NT2/D1 (cell line): Measurements from ENCODE around the gene AKAP13.

ENCODE experiments used
- DNase-seq: peaks from one replicate; pipeline ENCODE4 v3.0.0-alpha.2; 2011; ENCODE audit warnings: low read depth, low spot score
- H3K27me3 ChIP-seq: 2 replicates; pipeline ENCODE4 v1.6.0; 2011; ENCODE audit warnings: mild to moderate bottlenecking; ENCODE audit not compliant: insufficient read length, insufficient read depth
- H3K36me3 ChIP-seq: 2 replicates; pipeline ENCODE4 v1.6.1; 2011; ENCODE audit warnings: mild to moderate bottlenecking, low read length, mixed read lengths; ENCODE audit not compliant: insufficient read depth, insufficient read length
- H3K4me1 ChIP-seq: 2 replicates; pipeline ENCODE4 v1.5.1; 2011; ENCODE audit not compliant: insufficient read depth, insufficient read length
- H3K4me3 ChIP-seq: 2 replicates; pipeline ENCODE4 v1.5.1; 2011; ENCODE audit warnings: low read depth; ENCODE audit not compliant: insufficient read length
- H3K9ac ChIP-seq: 2 replicates; pipeline ENCODE4 v1.6.0; 2011; ENCODE audit warnings: low read depth; ENCODE audit not compliant: insufficient read length
- H3K9me3 ChIP-seq: 2 replicates; pipeline ENCODE4 v1.5.1; 2011; ENCODE audit warnings: mild to moderate bottlenecking, low read length; ENCODE audit not compliant: insufficient read depth
- SUZ12 ChIP-seq: IDR thresholded peaks from 2 replicates; pipeline ENCODE4 v1.6.1; 2011; ENCODE audit not compliant: insufficient read length, insufficient read depth; ENCODE audit errors: extremely low read depth
- YY1 ChIP-seq: IDR thresholded peaks from 2 replicates; pipeline ENCODE4 v1.6.1; 2011; ENCODE audit not compliant: insufficient read length, insufficient read depth
- ZNF274 ChIP-seq: IDR thresholded peaks from 2 replicates; pipeline ENCODE4 v1.6.1; 2011; ENCODE audit warnings: mild to moderate bottlenecking, low read depth, low read length

Gene AKAP13

DNA sequence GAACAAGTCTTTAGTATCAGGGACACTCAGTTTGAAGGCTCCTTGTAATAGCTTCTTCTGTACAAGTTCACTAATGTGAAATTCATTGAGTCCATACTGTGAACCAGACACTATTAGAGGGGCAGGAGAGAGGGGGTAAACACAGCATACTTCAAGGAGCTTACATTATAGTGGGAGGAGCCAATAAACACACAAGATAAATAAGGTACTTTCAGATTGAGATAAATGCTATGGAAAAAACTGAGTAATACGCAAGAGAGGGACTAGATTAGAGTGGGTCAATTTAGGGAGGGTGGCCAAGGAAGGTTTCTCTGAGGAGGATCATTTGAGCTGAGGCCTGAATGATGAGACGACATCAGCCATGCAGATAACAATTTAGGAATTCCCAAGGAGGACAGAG lies 3.1 kb upstream of the AKAP13 start:
- DNase-seq: no peak
- Histone ChIP-seq H3K4me1 (no peaks in the 10 kb centered on the region), H3K9ac (no peak overlapping the region), H3K9me3 (no peaks in the 10 kb centered on the region), H3K27me3 (no peaks in the 10 kb centered on the region), H3K4me3 (no peak overlapping the region), H3K36me3 (peaks cover under 1% of the 10 kb centered on the region)
- no peak for TF ChIP-seq YY1
- TF ChIP-seq SUZ12: no peak
- no peak for TF ChIP-seq ZNF274

DNA sequence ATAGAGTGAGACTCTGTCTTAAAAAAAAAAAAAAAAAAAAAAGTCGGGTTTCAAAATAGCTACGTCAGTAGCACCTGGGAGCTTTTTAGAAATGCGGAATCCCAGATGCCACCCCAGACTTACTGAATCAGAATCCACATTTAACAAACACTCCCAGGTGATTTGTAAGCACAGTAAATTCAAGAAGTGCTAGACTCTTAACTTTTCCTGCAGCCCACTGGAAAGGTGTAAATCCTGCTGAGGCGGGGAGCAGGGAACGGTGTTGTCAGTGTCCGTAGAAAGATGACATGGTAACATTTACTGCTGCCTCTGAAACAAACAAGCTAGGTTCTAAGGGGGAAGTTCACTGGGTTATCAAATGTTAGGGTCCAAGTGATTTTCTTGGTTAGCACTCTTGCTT lies 2.4 kb upstream of the AKAP13 start:
- Histone ChIP-seq H3K36me3 (peaks cover 6% of the 10 kb centered on the region), H3K27me3 (no peaks in the 10 kb centered on the region)
- DNase-seq: no peak

DNA sequence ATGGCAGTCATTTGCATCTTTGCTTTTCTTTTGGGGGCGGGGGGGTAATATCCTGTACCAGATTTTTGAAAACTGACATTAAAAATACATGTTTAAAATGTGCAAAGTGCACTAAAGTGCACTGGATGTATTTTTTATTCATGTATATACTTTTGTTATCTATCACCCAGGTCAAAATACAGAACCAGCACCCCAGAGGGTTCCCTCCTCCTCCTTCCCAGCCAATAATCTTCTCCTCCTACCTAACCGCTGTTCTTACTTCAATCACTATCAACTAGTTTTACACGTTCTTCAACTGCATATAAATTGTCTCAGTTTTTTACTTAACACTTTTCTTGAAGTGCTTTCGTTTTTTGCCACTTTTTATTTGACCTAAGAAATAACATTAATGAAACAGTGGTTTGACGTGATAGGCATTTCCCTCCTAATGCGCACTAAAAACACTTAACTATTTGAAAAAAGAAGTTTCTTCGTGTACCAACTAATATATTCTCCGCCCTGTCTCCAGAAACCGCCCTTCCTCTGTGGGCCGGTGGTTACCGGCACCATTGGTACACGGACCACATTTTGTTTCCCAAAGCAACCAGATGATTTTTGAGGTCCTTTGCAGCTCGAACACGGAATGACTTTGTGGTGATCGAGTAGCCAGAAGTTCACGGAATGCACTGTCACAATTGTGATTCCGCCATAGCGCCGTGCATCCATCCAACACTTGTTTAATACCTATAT lies 836 bp upstream of the AKAP13 start:
- no peaks in the 10 kb centered on the region for H3K4me1 ChIP-seq
- no peak for DNase-seq
- no peak for TF ChIP-seq YY1
- TF ChIP-seq ZNF274: no peak
- no peak for TF ChIP-seq SUZ12
- no peaks in the 10 kb centered on the region for H3K9me3 ChIP-seq
- H3K27me3 ChIP-seq: no peaks in the 10 kb centered on the region
- H3K4me3 ChIP-seq: peak overlapping the region; percentile 52
- peak overlapping the region; percentile 73 for H3K9ac ChIP-seq
- H3K36me3 ChIP-seq: peaks cover 11% of the 10 kb centered on the region

More for the DNA sequence above, 2.4 kb upstream of the AKAP13 start:
- Histone ChIP-seq H3K9me3 (no peaks in the 10 kb centered on the region), H3K4me1 (no peaks in the 10 kb centered on the region), H3K9ac (no peak overlapping the region), H3K4me3 (no peak overlapping the region)
- no peak for TF ChIP-seq ZNF274
- no peak for TF ChIP-seq SUZ12
- no peak for TF ChIP-seq YY1

DNA sequence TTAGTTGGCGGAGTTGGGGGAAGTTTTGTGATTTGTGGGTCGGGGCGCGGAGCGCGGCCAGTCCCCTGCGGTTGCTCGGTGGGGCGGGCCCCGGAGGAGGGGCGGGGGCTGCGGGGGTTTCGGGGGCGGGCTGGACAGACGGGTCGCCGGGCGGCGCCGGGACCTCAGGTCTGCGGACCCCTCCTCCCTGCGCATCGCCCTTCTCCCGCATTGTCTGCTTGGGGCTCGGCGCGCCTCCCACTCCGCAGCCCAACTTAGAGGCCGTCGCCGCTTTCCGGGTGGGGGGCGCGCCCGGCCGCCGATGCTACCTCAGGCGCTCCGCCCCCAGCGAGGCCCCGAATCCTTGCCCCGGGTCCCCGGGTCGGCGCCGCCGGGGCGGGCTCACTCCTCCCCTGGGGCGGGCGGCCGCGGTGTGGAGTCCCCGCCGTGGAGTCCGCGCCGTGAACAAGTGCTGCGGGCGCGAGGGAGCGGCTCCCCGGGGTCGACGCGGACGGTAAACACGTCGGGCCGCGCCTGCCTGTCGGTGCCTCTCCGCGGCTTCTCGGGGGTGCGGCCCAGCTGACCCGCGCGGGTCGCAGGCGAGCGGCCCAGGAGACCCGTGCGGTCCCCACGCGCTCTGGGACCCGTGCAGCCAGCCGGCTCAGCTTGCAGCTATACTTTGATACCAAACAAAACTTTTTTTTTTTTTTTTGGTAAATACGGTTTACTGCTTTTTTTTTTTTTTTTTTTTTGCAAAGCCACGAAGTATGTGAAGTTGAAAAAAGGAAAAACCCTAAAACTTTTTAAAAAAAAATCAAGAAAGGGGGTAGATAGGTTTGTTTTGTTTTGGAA lies 624 bp downstream of the AKAP13 start:
- peaks cover 17% of the 10 kb centered on the region for H3K36me3 ChIP-seq
- H3K9ac ChIP-seq: peak overlapping the region; percentile 87
- H3K4me1 ChIP-seq: no peaks in the 10 kb centered on the region
- TF ChIP-seq SUZ12: no peak
- TF ChIP-seq ZNF274: no peak
- TF ChIP-seq YY1: no peak
- DNase-seq: peak; percentile 6
- H3K4me3 ChIP-seq: peak overlapping the region; percentile 73
- H3K27me3 ChIP-seq: no peaks in the 10 kb centered on the region
- H3K9me3 ChIP-seq: no peaks in the 10 kb centered on the region

DNA sequence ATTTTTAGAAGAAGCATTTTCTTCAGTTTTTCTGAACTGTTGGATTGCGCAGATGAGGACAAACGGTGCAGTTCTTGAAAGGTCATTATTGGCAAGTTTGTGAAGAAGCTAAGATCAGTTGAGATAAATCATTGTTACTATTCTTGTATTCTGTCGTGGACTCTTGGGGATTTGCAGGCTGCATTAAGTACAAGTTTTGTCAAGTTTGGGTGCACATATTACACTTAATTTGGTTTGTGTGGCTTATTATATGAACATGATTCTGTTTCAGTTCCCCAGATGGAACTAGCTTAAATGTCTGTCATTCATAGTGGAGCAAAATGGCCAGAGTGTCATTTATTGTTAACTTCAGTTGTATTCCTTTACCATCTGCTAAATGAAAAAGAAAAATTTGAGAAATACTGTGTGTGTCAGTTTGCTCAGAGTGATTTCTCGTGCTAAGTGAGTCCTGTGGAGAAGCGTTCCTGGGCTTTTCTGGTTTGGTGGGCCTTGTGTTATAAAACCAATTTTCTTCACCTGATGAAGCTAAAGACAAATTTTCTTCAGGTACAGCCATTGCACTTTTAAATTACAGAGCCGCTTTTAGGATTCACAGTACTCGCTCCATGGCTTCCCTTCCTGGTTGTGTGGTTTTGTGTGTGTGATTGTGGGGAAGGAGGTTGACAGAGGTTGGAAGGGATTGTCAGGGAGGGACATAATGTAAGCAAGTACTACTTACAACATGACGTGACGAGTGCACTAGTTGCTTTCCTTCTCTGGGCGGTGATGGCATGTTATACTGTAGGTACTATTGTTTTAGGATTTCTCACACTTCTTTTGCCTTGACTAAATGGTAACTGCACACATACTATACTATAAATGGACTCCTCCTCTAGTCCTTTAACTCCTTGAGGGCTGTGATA lies 1.7 kb downstream of the AKAP13 start:
- Histone ChIP-seq H3K27me3 (no peaks in the 10 kb centered on the region), H3K9ac (no peak overlapping the region), H3K4me3 (peak overlapping the region; percentile 73), H3K4me1 (no peaks in the 10 kb centered on the region), H3K9me3 (no peaks in the 10 kb centered on the region), H3K36me3 (peaks cover 20% of the 10 kb centered on the region)
- TF ChIP-seq ZNF274 (no peak), YY1 (no peak), SUZ12 (no peak)
- no peak for DNase-seq

DNA sequence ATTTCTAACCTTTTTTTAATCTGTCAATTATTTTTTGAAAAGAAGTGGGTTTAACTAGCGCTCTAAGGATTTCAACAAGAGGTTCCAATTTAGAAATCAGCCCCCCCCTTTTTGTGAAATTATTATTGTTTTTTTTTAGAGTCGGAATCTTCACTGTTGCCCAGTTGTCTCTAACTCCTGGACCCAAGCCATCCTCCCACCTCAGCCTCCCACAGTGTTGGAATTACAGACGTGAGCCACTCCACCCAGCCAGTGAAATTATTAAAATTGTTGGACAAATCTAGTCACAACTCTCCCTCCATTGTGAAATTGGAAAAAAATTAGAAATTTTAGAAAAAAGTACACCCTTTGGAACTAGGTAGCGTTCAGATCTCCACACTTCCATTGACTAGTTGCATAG lies 2.5 kb downstream of the AKAP13 start:
- Histone ChIP-seq H3K27me3 (no peaks in the 10 kb centered on the region), H3K9me3 (no peaks in the 10 kb centered on the region), H3K9ac (no peak overlapping the region), H3K4me3 (no peak overlapping the region), H3K4me1 (no peaks in the 10 kb centered on the region), H3K36me3 (peaks cover 20% of the 10 kb centered on the region)
- no peak for TF ChIP-seq ZNF274
- no peak for DNase-seq
